Kidney (tissue), 14 donors: ENCODE data around the gene ST6GALNAC4. TPM values are rescaled to one million over a fixed set of nuclear protein-coding genes. Genes with fewer than 3 reads are reported as not detected.

Experiments
- DNase-seq, 5 donors: peaks; one replicate each; pipeline ENCODE4 v3.0.0-alpha.2; 2013 to 2020
- FAIRE-seq: peaks from 2 replicates; lab custom pipeline; 2012; peaks lifted over from hg19 to GRCh38; lab: Jason Lieb, UNC
- H3K27ac ChIP-seq, 2 donors: one replicate each; pipeline ENCODE4 v1.7.0; 2013; ENCODE audit warnings: low read depth in 2 of 2, low read length in 2 of 2, inconsistent platforms in 1 of 2
- H3K27me3 ChIP-seq: one replicate; pipeline ENCODE4 v1.7.1; 2013; ENCODE audit warnings: low read length, inconsistent platforms; ENCODE audit not compliant: control insufficient read depth, insufficient read depth
- H3K36me3 ChIP-seq, 3 donors: one replicate each; pipeline versions ENCODE4 v1.7.0 to v1.7.1; 2013; ENCODE audit warnings: low read length in 3 of 3, control low read depth in 1 of 3, inconsistent platforms in 1 of 3; ENCODE audit not compliant: insufficient read depth in 3 of 3, control insufficient read depth in 2 of 3
- H3K4me1 ChIP-seq, 3 donors: one replicate each; pipeline versions ENCODE4 v1.7.0 to v1.7.1; 2013; ENCODE audit warnings: low read length in 3 of 3, inconsistent platforms in 1 of 3, low read depth in 1 of 3; ENCODE audit not compliant: control insufficient read depth in 2 of 3, insufficient read depth in 2 of 3
- H3K4me3 ChIP-seq, 3 donors: one replicate each; pipeline versions ENCODE4 v1.7.0 to v1.8.1; 2013; ENCODE audit warnings: low read length in 3 of 3, control low read depth in 1 of 3, inconsistent platforms in 1 of 3
- H3K9ac ChIP-seq, 3 donors: one replicate each; pipeline versions ENCODE4 v1.7.0 to v1.7.1; 2013; ENCODE audit warnings: low read length in 3 of 3, control low read depth in 1 of 3, inconsistent platforms in 1 of 3
- H3K9me3 ChIP-seq, 3 donors: one replicate each; pipeline versions ENCODE4 v1.7.0 to v1.7.1; 2013; ENCODE audit warnings: low read length in 3 of 3, control low read depth in 1 of 3, inconsistent platforms in 1 of 3; ENCODE audit not compliant: control insufficient read depth in 2 of 3, insufficient read depth in 1 of 3
- CTCF ChIP-seq: IDR thresholded peaks from 3 replicates; pipeline ENCODE4 v1.5.1; 2012; ENCODE audit warnings: mild to moderate bottlenecking, moderate library complexity, borderline replicate concordance; ENCODE audit not compliant: insufficient read depth; ENCODE audit errors: extremely low read depth
- intact Hi-C: fragments of 100-400 bp; cut with DNase I; formaldehyde crosslinking; loops from one replicate; pipeline ENCODE4 v1.11.1; 2022
- polyA plus RNA-seq: library from polyadenylated mRNA; stranded (reverse); fragments of 350-450 nt; fragmentation: Illumina TruSeq; extraction: RNeasy Lipid Tissue Mini Kit (QIAGEN cat#74804); gene quantifications from one replicate; pipeline ENCODE4 v1.2.3, GENCODE V29; 2014; ENCODE audit warnings: low read depth, low replicate concordance; ENCODE audit not compliant: insufficient read depth
- total RNA-seq: library from RNA; stranded (reverse); fragmentation: NEBNext Ultra II Directional; extraction: Animal tissue kit (Norgen Biotek cat#: 25700); gene quantifications from one replicate; pipeline ENCODE4 v1.2.1, GENCODE V29; 2021
- donor health status: control.
- donor health status: control.
- donor health status: control.
- donor health status: control.
- donor health status: control.
- donor health status: DM: yes; HTN: yes; CAD: no.
- donor health status: Normal renal cell carcinoma (clear cell type).

Gene ST6GALNAC4
- total and polyA plus RNA-seq, 2 donors from 2014 or later: 31.4 to 31.6 TPM

GRCh38 chr9:127915325-127915752 lies 1.5 kb downstream of the ST6GALNAC4 start:
- no peaks in the 10 kb centered on the region for H3K9me3 ChIP-seq
- no peak for TF ChIP-seq CTCF
- peak overlapping the region in 1 of 2 donors; percentile 37 for H3K27ac ChIP-seq
- H3K4me1 ChIP-seq: peaks cover 0 to 20% (median 0%) of the 10 kb centered on the region in 3 donors
- no peak overlapping the region for H3K9ac ChIP-seq
- H3K27me3 ChIP-seq: no peaks in the 10 kb centered on the region
- intact Hi-C loops: no loop called here
- DNase-seq (peak in 2 of 5 donors; percentile 50 to 76), FAIRE-seq (no peak)
- no peaks in the 10 kb centered on the region for H3K36me3 ChIP-seq
- no peak overlapping the region for H3K4me3 ChIP-seq

- intact Hi-C loops: no loop called here
- no peak for TF ChIP-seq CTCF
- FAIRE-seq (no peak), DNase-seq (peak in 1 of 5 donors; percentile 61)
- Histone ChIP-seq H3K27ac (no peak overlapping the region), H3K4me1 (peaks cover 0 to 16% (median 0%) of the 10 kb centered on the region in 3 donors), H3K9me3 (no peaks in the 10 kb centered on the region), H3K27me3 (no peaks in the 10 kb centered on the region), H3K9ac (no peak overlapping the region), H3K36me3 (no peaks in the 10 kb centered on the region), H3K4me3 (no peak overlapping the region)
Observed at GRCh38 chr9:127913682-127914081, 3.2 kb downstream of the ST6GALNAC4 start.

GRCh38 chr9:127912882-127913281 lies 4.0 kb downstream of the ST6GALNAC4 start:
- H3K4me1 ChIP-seq: peaks cover 0 to 16% (median 0%) of the 10 kb centered on the region in 3 donors
- peak in 1 of 5 donors; percentile 28 for DNase-seq
- no peak overlapping the region for H3K9ac ChIP-seq

More at GRCh38 chr9:127912882-127913281, 4.0 kb downstream of the ST6GALNAC4 start:
- Histone ChIP-seq H3K36me3 (no peaks in the 10 kb centered on the region), H3K9me3 (no peaks in the 10 kb centered on the region), H3K27ac (no peak overlapping the region), H3K27me3 (no peaks in the 10 kb centered on the region), H3K4me3 (no peak overlapping the region)
- no peak for TF ChIP-seq CTCF
- intact Hi-C loops: no loop called here
- no peak for FAIRE-seq
